HEK293T (cell line): Measurements from ENCODE around the gene THYN1.

ENCODE experiments used
- ARNT ChIP-seq: fragments of 450-650 bp; IDR thresholded peaks from 2 replicates; pipeline ENCODE4 v1.6.1; 2017; ENCODE audit warnings: mild to moderate bottlenecking
- BHLHE40 ChIP-seq: fragments of 450-650 bp; IDR thresholded peaks from 2 replicates; pipeline ENCODE4 v1.6.1; 2016; ENCODE audit warnings: mild to moderate bottlenecking, moderate library complexity, borderline replicate concordance
- CTBP1 ChIP-seq: fragments of 450-650 bp; IDR thresholded peaks from 2 replicates; pipeline ENCODE4 v1.6.1; 2016; ENCODE audit warnings: borderline replicate concordance
- FOXA1 ChIP-seq: fragments of 450-650 bp; IDR thresholded peaks from 2 replicates; pipeline ENCODE4 v1.6.1; 2016; ENCODE audit warnings: mild to moderate bottlenecking
- FOXK2 ChIP-seq: fragments of 450-650 bp; IDR thresholded peaks from 2 replicates; pipeline ENCODE4 v1.6.1; 2016; ENCODE audit warnings: mild to moderate bottlenecking
- FOXM1 ChIP-seq: fragments of 450-650 bp; IDR thresholded peaks from 2 replicates; pipeline ENCODE4 v1.6.1; 2017; ENCODE audit warnings: mild to moderate bottlenecking, borderline replicate concordance
- L3MBTL2 ChIP-seq: fragments of 450-650 bp; conservative IDR thresholded peaks from 2 replicates; pipeline ENCODE4 v1.6.1; 2016; ENCODE audit warnings: mild to moderate bottlenecking
- LEF1 ChIP-seq: fragments of 450-650 bp; IDR thresholded peaks from 2 replicates; pipeline ENCODE4 v1.6.1; 2017; ENCODE audit warnings: mild to moderate bottlenecking, borderline replicate concordance
- NFRKB ChIP-seq: fragments of 450-650 bp; IDR thresholded peaks from 2 replicates; pipeline ENCODE4 v1.6.1; 2016; ENCODE audit warnings: mild to moderate bottlenecking, moderate library complexity
- SP1 ChIP-seq: fragments of 450-650 bp; IDR thresholded peaks from 2 replicates; pipeline ENCODE4 v1.6.1; 2017
- SUZ12 ChIP-seq: fragments of 450-650 bp; IDR thresholded peaks from 2 replicates; pipeline ENCODE4 v1.6.1; 2016; ENCODE audit warnings: mild to moderate bottlenecking
- TARDBP ChIP-seq: fragments of 450-650 bp; IDR thresholded peaks from 2 replicates; pipeline ENCODE4 v1.6.1; 2016
- ZNF384 ChIP-seq: fragments of 450-650 bp; IDR thresholded peaks from 2 replicates; pipeline ENCODE4 v1.6.1; 2016

DNA sequence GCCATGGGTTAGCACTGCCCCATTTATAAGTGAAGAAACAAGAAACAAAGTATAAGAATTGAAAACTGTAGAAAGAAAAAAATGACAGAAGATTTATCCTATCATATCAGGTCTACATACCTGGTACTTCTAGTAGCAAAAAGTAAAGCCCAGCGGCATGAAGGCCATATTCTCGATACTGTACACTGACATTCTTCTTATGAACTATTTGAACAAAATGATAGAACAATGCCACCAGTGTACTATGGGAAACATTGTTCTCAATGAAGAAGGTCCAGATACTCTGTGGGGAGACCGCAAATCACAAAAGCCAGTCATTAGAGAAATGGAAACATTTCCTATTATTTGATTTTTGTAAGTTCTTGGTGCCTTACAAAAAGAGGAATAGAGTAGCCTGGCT, 36.3 kb downstream of the THYN1 start:
- TF ChIP-seq L3MBTL2 (no peak), NFRKB (no peak), SUZ12 (no peak), ARNT (no peak), FOXA1 (no peak), ZNF384 (no peak), FOXM1 (no peak), TARDBP (no peak), LEF1 (no peak), CTBP1 (no peak), BHLHE40 (no peak), FOXK2 (no peak), SP1 (no peak)
